ENCODE results near the gene CENPQ.

CENPQ gene

DNA sequence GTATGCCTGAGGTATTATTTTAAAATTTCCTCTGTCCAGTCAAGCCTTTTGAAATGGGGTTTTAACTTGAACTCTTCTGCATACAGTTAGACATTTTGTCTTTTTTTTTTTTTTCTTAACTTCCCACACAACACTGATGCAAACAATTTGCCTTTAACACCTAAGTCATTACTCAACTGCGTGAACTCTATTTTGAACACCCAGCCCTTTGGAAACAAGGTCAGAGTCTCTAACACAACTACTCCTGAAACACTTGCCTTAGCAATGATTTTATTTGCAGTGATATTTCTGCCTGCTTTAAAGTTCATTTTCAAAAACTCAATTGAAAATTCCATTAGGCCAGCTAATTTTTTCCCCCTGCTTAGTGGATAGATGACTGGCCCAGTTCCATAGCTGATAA lies 60.7 kb downstream of the CENPQ start:
- no peaks in the 10 kb centered on the region for H3K9me3 ChIP-seq (ENCODE audit: control insufficient read depth, insufficient read depth, low read depth, low read length)
- H3K9ac ChIP-seq (ENCODE audit: low read length) = no peak overlapping the region
- H3K27me3 ChIP-seq (ENCODE audit: control insufficient read depth, insufficient read depth, low read length) = no peaks in the 10 kb centered on the region
- H3K4me3 ChIP-seq (ENCODE audit: low read depth, low read length) = no peak overlapping the region
- no peaks in the 10 kb centered on the region for H3K36me3 ChIP-seq (ENCODE audit: control insufficient read depth, insufficient read depth, low read length)
- H3K4me1 ChIP-seq (ENCODE audit: control insufficient read depth, insufficient read depth, low read length) = peaks cover 13% of the 10 kb centered on the region
- no peak overlapping the region for H3K27ac ChIP-seq (ENCODE audit: low read depth, low read length)

DNA sequence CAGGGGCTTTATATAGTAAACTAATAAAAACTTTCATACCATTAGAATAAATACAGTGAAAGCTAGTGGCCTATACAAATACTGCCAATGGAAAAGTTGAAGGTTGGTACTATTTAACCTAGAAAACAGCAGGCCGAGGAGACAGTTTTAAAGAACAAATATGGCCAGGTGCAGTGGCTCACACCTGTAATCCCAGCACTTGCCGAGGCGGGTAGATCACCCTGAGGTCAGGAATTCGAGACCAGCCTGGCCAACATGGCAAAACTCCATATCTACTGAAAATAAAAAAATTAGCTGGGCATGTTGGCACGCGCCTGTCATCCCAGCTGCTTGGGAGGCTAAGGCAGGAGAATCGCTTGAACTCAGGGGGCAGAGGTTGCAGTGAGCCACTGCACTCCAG lies 61.4 kb downstream of the CENPQ start:
- no peaks in the 10 kb centered on the region for H3K36me3 ChIP-seq (ENCODE audit: control insufficient read depth, insufficient read depth, low read length)
- no peaks in the 10 kb centered on the region for H3K27me3 ChIP-seq (ENCODE audit: control insufficient read depth, insufficient read depth, low read length)
- H3K4me3 ChIP-seq (ENCODE audit: low read depth, low read length) = no peak overlapping the region
- no peak overlapping the region for H3K9ac ChIP-seq (ENCODE audit: low read length)
- peaks cover 13% of the 10 kb centered on the region for H3K4me1 ChIP-seq (ENCODE audit: control insufficient read depth, insufficient read depth, low read length)
- no peaks in the 10 kb centered on the region for H3K9me3 ChIP-seq (ENCODE audit: control insufficient read depth, insufficient read depth, low read depth, low read length)
- H3K27ac ChIP-seq (ENCODE audit: low read depth, low read length) = no peak overlapping the region

DNA sequence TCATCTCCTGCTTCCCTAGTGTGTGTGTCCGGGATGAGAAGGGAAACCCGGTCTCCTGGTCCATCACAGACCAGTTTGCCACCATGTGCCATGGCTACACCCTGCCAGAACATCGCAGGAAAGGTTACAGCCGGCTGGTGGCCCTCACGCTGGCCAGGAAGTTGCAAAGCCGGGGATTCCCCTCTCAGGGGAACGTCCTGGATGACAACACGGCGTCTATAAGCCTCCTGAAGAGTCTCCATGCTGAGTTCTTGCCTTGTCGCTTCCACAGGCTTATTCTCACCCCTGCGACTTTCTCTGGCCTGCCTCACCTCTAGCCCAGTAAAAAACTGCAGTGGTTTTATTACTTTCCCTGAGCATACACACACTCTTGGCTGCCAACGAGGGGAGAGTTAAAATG lies 63.4 kb downstream of the CENPQ start:
- no peaks in the 10 kb centered on the region for H3K27me3 ChIP-seq (ENCODE audit: control insufficient read depth, insufficient read depth, low read length)
- H3K9ac ChIP-seq (ENCODE audit: low read length) = no peak overlapping the region
- no peak overlapping the region for H3K27ac ChIP-seq (ENCODE audit: low read depth, low read length)
- H3K36me3 ChIP-seq (ENCODE audit: control insufficient read depth, insufficient read depth, low read length) = no peaks in the 10 kb centered on the region
- no peaks in the 10 kb centered on the region for H3K9me3 ChIP-seq (ENCODE audit: control insufficient read depth, insufficient read depth, low read depth, low read length)
- peaks cover 13% of the 10 kb centered on the region for H3K4me1 ChIP-seq (ENCODE audit: control insufficient read depth, insufficient read depth, low read length)
- no peak overlapping the region for H3K4me3 ChIP-seq (ENCODE audit: low read depth, low read length)

DNA sequence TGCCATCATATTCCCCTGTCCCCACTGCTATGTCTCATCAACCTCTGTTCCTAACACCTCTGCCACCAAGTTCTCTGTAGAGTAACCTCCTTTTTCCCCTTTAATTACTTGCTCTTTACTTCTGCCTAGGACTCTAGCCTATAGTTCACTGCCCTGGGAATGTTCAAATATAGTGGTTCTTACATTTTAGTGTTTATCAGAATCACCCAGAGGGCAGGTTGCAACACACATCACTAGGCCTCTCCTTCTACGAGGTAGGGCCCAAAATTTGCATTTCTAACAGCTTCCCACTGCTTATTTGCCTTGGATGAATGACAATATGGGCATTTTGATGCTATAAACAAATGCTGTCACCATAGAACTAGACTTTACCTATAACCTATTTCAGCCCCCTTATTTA lies 64.2 kb downstream of the CENPQ start:
- no peak overlapping the region for H3K4me3 ChIP-seq (ENCODE audit: low read depth, low read length)
- H3K27ac ChIP-seq (ENCODE audit: low read depth, low read length) = no peak overlapping the region
- no peak overlapping the region for H3K9ac ChIP-seq (ENCODE audit: low read length)
- H3K36me3 ChIP-seq (ENCODE audit: control insufficient read depth, insufficient read depth, low read length) = no peaks in the 10 kb centered on the region
- no peaks in the 10 kb centered on the region for H3K9me3 ChIP-seq (ENCODE audit: control insufficient read depth, insufficient read depth, low read depth, low read length)
- peaks cover 13% of the 10 kb centered on the region for H3K4me1 ChIP-seq (ENCODE audit: control insufficient read depth, insufficient read depth, low read length)
- no peaks in the 10 kb centered on the region for H3K27me3 ChIP-seq (ENCODE audit: control insufficient read depth, insufficient read depth, low read length)

DNA sequence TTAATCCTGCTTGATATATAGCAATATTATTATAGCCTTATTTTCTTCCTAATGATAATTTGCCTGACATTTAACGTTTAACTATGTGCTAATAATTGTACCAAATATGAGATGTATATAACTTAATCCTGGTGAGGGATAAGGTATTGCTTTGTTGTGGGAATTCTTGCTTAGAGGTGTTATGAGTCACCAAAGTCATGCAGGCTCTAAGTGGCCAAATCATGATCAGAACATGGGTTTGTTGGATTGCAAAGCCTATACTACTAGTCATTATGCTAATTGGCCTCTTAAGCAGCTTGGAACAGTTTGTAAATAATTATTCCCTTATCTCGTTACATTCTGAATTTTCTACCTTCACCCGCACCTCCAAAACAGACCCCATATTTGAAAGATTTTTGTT lies 65.4 kb downstream of the CENPQ start:
- H3K27ac ChIP-seq (ENCODE audit: low read depth, low read length) = no peak overlapping the region
- no peaks in the 10 kb centered on the region for H3K36me3 ChIP-seq (ENCODE audit: control insufficient read depth, insufficient read depth, low read length)
- no peaks in the 10 kb centered on the region for H3K9me3 ChIP-seq (ENCODE audit: control insufficient read depth, insufficient read depth, low read depth, low read length)
- H3K4me1 ChIP-seq (ENCODE audit: control insufficient read depth, insufficient read depth, low read length) = peaks cover 13% of the 10 kb centered on the region
- H3K4me3 ChIP-seq (ENCODE audit: low read depth, low read length) = no peak overlapping the region
- no peaks in the 10 kb centered on the region for H3K27me3 ChIP-seq (ENCODE audit: control insufficient read depth, insufficient read depth, low read length)
- H3K9ac ChIP-seq (ENCODE audit: low read length) = no peak overlapping the region

DNA sequence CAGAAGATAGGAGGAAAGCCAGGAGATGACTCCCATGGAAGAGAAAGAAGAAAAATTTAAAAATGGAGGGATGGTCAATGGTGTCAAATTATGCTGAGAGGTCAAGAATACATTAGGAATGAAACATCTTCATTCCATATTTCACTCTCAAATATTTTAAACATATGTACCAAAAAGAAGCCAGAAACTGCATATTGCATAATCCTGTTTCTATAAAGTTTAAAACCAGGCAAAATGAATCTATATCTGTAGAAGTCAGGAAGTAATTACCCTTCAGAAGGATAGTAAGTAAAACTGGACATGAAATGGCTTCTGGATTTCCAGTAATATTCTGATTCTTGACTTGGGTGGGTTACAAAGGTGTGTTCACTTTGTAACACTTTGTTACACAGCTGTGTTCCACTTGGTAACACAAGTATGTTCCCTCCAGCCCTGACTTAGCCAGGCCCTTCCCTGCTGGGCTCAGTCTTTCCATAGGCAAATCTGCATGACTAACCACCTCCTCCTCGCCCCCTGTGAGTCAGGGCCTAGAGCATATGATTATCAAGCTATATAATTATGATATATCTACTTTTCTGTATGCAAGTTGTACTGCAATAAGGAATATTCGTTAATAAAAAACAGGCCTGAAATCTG lies 67.1 kb downstream of the CENPQ start:
- peaks cover 13% of the 10 kb centered on the region for H3K4me1 ChIP-seq (ENCODE audit: control insufficient read depth, insufficient read depth, low read length)
- H3K36me3 ChIP-seq (ENCODE audit: control insufficient read depth, insufficient read depth, low read length) = no peaks in the 10 kb centered on the region
- H3K27me3 ChIP-seq (ENCODE audit: control insufficient read depth, insufficient read depth, low read length) = no peaks in the 10 kb centered on the region
- no peak overlapping the region for H3K4me3 ChIP-seq (ENCODE audit: low read depth, low read length)
- H3K27ac ChIP-seq (ENCODE audit: low read depth, low read length) = no peak overlapping the region
- no peak overlapping the region for H3K9ac ChIP-seq (ENCODE audit: low read length)
- no peaks in the 10 kb centered on the region for H3K9me3 ChIP-seq (ENCODE audit: control insufficient read depth, insufficient read depth, low read depth, low read length)

DNA sequence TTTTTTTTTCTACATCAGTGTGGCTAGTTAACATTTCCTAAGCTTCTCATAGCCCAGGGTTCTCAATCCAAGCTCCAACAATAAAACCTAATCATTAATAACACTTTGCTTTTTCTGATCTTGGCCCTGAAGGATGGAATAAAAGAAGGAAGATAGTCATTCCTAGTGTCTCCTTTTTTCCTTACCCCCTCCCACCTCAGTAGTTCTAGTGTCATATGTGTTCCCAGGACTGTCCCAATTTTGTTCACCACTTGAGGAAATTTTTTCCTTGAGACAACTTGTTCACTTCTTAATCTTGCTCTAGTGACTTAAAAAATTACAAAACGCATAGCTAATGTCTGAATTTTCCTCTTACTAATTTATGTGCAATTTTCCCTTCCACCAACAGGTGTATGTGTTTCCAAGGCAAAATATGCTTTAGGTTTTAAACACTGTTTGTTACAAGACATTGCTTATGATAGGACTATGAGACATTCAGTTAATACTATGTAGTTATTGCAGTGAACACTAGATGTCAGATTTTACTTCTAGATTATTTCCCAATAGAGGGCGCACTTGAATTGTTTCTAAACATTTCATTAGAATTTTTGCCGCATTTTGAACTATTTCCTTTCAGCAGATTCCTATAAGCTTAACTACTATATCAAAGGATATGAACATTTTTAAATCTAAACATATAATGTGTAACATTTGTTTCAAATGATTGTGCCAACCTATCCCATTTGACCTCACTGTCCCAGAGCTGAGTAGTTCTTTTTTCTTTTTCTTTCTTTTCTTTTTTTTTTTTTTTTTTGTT lies 68.8 kb downstream of the CENPQ start:
- H3K4me3 ChIP-seq (ENCODE audit: low read depth, low read length) = 0 out of 2 replicates have a peak overlapping the region, but pooled peaks have one; percentile 24
- no peaks in the 10 kb centered on the region for H3K27me3 ChIP-seq (ENCODE audit: control insufficient read depth, insufficient read depth, low read length)
- no peaks in the 10 kb centered on the region for H3K36me3 ChIP-seq (ENCODE audit: control insufficient read depth, insufficient read depth, low read length)
- H3K9ac ChIP-seq (ENCODE audit: low read length) = no peak overlapping the region
- H3K27ac ChIP-seq (ENCODE audit: low read depth, low read length) = no peak overlapping the region
- H3K4me1 ChIP-seq (ENCODE audit: control insufficient read depth, insufficient read depth, low read length) = peaks cover 9% of the 10 kb centered on the region
- H3K9me3 ChIP-seq (ENCODE audit: control insufficient read depth, insufficient read depth, low read depth, low read length) = no peaks in the 10 kb centered on the region

DNA sequence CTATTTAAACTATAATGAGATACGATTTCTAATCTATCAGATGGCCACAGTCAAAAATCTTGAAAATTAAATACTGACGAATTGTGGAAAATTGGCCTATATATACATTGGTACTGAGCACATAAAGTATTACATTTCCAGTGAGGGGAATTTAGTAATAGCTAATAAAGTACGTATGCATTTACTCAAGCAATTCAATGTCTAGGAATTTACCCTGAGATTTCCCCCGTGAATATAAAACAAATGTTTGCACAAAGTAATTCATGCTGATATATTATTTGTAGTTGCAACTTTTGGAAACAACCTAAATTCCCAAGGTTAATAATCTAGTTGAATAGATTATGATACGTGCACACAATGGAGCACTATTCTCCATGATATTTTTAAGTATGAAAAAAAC lies 72.6 kb downstream of the CENPQ start:
- Histone ChIP-seq H3K36me3 (ENCODE audit: control insufficient read depth, insufficient read depth, low read length) (no peaks in the 10 kb centered on the region), H3K9me3 (ENCODE audit: control insufficient read depth, insufficient read depth, low read depth, low read length) (no peaks in the 10 kb centered on the region), H3K4me3 (ENCODE audit: low read depth, low read length) (no peak overlapping the region), H3K4me1 (ENCODE audit: control insufficient read depth, insufficient read depth, low read length) (no peaks in the 10 kb centered on the region), H3K9ac (ENCODE audit: low read length) (no peak overlapping the region), H3K27me3 (ENCODE audit: control insufficient read depth, insufficient read depth, low read length) (no peaks in the 10 kb centered on the region), H3K27ac (ENCODE audit: low read depth, low read length) (no peak overlapping the region)

DNA sequence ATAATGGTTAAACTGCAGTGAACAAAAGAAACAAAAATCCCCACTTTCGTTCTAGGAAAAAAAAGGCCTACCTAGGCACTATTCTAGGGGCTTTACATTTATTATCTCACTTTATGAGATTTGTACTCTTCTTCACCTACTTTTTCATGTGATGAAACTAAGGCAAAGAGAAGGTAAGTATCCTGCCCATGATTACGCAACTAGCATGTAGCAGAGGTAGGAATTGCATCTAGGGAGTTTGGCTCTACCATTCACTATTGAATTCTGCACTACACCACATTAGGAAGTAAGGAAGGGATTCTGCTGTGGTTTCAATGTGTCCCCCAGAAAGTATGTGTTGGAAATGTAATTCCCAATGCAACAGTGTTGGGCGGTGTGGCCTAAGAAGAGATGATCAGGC lies 75.9 kb downstream of the CENPQ start:
- no peak overlapping the region for H3K27ac ChIP-seq (ENCODE audit: low read depth, low read length)
- no peak overlapping the region for H3K4me3 ChIP-seq (ENCODE audit: low read depth, low read length)
- H3K4me1 ChIP-seq (ENCODE audit: control insufficient read depth, insufficient read depth, low read length) = peaks cover 6% of the 10 kb centered on the region
- no peak overlapping the region for H3K9ac ChIP-seq (ENCODE audit: low read length)
- H3K36me3 ChIP-seq (ENCODE audit: control insufficient read depth, insufficient read depth, low read length) = no peaks in the 10 kb centered on the region
- no peaks in the 10 kb centered on the region for H3K9me3 ChIP-seq (ENCODE audit: control insufficient read depth, insufficient read depth, low read depth, low read length)
- H3K27me3 ChIP-seq (ENCODE audit: control insufficient read depth, insufficient read depth, low read length) = no peaks in the 10 kb centered on the region

DNA sequence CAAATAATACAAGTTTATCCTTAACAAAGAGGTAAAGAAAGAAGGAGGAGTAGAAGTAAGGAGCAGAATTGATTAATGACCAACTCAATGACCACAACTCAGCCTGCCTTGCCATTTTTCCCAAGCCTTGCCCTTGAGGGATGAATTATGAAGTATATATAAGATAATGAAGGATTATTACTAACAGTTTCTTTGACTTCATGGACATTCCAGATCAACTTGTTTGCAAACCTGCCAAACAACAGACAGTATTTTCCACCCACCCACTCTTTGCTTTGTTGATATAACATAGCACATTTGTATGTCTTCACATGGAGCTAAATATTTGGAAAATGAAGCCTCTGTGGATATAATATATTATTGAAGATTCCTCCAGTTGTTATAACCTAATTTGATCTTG lies 77.4 kb downstream of the CENPQ start:
- no peak overlapping the region for H3K9ac ChIP-seq (ENCODE audit: low read length)
- H3K27ac ChIP-seq (ENCODE audit: low read depth, low read length) = no peak overlapping the region
- H3K9me3 ChIP-seq (ENCODE audit: control insufficient read depth, insufficient read depth, low read depth, low read length) = no peaks in the 10 kb centered on the region
- no peaks in the 10 kb centered on the region for H3K36me3 ChIP-seq (ENCODE audit: control insufficient read depth, insufficient read depth, low read length)
- H3K27me3 ChIP-seq (ENCODE audit: control insufficient read depth, insufficient read depth, low read length) = no peaks in the 10 kb centered on the region
- no peak overlapping the region for H3K4me3 ChIP-seq (ENCODE audit: low read depth, low read length)
- H3K4me1 ChIP-seq (ENCODE audit: control insufficient read depth, insufficient read depth, low read length) = peaks cover 6% of the 10 kb centered on the region

DNA sequence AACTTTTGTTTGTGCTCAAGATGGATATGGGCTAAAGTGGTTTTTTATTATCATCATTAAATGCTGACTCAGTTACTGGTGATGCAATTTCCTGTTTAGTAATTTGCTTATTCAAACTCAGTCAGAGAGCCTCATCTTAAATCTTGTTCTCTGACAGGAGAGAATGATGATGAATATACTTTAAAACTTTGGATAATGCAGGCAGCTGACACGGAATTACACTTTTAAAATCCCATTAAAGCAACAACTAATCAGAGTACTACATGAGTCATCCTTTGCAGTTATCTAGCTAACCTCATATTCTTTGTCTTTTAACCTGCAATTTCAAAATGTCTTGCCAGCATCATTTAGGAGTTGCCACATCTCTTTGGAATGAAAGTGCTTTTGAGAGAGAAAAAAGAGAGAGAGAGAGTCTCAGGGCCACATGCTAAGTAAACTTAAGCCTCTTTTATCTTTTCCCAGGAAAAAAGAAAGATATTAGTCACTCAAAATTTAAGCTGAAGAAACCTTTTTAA lies 78.1 kb downstream of the CENPQ start:
- peaks cover under 1% of the 10 kb centered on the region; the same call in 1 of the 2 replicates for H3K27me3 ChIP-seq (ENCODE audit: control insufficient read depth, insufficient read depth, low read length)
- H3K27ac ChIP-seq (ENCODE audit: low read depth, low read length) = no peak overlapping the region
- peaks cover 6% of the 10 kb centered on the region for H3K4me1 ChIP-seq (ENCODE audit: control insufficient read depth, insufficient read depth, low read length)
- H3K36me3 ChIP-seq (ENCODE audit: control insufficient read depth, insufficient read depth, low read length) = no peaks in the 10 kb centered on the region
- H3K4me3 ChIP-seq (ENCODE audit: low read depth, low read length) = no peak overlapping the region
- H3K9me3 ChIP-seq (ENCODE audit: control insufficient read depth, insufficient read depth, low read depth, low read length) = no peaks in the 10 kb centered on the region
- no peak overlapping the region for H3K9ac ChIP-seq (ENCODE audit: low read length)
